GM04503 (cell line): ENCODE results near the gene FLNB.

Source experiments
- DNase-seq: peaks from one replicate; pipeline ENCODE4 v3.0.0-alpha.2; 2012; ENCODE audit warnings: low read depth

The FLNB gene

DNA sequence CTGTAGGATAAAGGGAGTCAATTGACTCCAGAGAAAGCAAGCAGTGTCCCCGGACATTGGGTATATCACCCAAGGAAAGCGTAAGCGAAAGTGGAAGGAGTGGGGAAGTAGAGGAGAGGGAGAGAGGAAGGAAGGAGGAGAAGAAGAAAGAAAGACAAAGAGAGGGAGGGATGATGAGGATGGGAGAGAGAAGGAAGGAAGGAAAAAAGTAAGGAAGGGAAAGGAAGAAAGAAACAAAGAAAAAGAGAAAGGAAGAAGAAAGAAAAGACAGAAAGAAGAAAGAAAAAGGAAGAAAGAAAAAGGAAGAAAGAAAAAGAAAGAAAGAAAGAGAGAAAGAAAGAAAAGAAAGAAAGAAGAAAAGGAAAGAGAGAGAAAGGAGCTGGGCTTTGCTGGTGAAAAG is 201.7 kb downstream of the FLNB start:
- no peak for DNase-seq

DNA sequence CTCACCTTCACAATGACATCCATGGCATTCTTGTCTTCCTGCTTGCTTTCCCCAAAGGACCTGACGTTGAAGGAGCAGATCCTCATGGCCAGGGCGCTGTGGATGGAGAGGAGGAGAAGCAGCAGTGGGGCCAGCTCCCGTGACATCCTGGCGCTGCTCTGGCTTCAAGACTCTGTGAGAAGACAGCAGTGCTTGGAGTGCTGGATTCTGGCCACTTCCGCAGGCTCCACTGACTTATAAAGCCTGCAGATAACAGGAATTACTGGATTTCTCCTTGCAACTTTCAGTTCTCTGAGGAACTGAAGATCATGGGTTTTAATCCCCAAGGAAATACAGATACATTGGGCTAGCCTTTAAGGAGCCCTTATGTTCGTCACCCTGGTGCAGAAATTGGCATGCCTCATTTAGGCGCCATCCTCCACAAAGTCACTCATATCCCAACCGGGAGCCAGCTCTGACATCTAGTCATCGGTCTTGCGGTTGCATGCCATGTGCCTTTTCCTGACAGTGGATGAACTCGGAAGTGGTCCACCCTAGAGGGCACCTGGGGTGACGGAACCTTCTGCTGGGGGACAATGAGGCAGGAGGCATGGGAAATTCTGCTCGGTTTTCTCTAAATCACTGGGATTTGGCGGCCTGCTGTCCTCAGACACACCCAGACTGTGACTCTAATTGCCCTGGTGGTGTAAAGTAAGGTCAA is 202.7 kb downstream of the FLNB start, which contains the start of gene DNASE1L3:
DNASE1L3 (minus strand) TSS at position 212 of the 700 bp plus-strand sequence; CDS start at position 146, 66 bp downstream.
- DNase-seq: no peak

DNA sequence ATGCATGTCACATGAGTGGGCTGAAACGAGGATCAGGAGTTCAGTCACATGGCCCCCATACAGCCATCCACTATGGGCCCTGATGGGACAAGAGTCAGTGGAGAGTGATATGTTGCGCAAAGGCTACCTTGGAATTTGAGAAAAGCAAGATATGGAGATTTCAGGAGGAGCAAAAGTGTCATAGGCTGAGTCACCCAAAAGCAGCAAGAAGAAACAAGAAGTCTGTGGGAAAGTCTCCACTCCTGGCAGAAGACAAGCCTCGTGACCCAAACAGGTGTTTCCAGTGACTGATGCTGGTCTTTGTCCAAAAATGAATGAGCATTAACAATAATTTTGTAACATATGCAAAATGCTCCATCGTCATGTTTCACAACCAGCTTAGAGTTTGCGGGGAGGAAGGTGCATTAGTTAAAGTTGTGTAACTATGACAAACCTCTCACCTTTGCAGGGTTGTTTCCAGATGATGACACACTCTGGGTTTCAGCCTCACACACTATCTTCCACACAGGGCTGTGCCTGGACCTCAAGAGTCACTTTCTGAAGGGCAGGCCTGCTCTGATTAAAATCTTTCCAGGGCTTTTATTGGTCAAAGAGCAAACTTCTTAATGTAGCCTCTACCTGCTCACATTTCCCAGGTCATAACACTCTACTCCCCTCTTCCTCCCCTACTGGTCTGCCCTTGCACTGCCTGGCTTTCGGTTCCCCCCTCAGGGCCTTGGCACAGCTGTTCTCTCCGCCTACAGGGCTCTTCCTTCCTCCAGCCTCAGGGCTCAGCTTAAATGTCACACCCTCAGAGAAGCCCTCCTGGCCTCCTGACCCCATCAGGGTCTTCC is 206.5 kb downstream of the FLNB start:
- DNase-seq: peak; percentile 21

DNA sequence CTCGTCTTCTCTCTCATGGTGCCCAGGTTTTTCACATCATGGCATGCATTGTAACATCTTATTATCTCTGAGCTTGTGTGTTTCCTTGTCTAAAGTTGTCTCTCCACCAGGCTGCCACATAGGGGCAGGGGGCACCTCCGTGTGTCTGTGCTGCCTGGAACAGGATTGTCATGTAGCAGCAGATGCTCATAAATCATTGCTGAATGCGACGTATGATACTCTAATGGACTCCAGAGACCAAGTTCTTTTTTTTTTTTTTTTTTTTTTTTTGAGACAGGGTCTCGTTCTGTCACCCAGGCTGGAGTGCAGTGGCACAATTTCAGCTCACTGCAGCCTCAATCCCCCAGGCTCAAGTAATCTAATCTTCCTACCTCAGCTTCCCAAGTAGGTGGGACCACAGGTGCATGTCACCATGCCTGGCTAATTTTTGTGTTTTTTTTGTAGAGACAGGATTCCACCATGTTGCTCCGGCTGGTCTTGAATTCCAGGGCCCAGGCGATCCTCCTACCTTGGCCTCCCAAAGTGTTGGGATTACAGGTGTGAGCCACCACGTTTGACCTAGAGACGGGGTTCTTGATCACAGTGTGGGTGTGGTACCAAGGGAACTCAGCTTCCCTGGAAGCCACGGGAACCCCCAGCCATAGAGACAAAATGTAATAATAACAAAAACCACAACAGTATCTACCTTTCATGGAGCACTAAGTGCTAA is 207.2 kb downstream of the FLNB start:
- no peak for DNase-seq

DNA sequence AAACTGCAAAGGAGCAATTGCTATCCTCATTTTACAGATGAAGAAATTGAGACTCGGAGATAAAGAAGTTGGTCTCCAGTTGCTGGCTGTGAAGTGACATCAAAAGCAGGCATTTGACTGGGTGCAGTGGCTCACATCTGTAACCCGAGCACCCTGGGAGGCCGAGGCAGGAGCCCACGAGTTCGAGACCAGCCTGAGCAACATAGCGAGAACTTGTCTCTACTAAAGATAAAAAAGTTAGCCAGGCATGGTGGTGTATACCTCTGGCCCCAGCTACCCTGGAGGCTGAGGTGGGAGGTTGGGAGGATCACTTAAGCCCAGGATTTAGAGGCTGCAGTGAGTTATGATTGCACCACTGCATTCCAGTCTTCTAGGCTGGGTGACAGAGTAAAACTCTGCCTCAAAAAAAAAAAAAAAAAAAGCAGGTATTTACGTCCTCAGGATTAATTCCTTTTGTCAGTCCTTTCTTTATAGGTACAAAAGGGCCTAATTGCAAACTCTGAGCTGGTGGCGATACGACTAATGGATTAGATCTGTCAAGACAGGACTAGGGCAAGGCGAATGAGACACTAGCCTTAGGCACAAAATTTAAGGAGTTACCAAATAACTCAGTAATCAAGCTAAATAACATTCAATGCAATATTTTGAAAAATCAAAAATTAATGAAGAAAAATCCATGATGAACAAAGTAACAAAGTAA is 208.4 kb downstream of the FLNB start:
- DNase-seq: no peak

DNA sequence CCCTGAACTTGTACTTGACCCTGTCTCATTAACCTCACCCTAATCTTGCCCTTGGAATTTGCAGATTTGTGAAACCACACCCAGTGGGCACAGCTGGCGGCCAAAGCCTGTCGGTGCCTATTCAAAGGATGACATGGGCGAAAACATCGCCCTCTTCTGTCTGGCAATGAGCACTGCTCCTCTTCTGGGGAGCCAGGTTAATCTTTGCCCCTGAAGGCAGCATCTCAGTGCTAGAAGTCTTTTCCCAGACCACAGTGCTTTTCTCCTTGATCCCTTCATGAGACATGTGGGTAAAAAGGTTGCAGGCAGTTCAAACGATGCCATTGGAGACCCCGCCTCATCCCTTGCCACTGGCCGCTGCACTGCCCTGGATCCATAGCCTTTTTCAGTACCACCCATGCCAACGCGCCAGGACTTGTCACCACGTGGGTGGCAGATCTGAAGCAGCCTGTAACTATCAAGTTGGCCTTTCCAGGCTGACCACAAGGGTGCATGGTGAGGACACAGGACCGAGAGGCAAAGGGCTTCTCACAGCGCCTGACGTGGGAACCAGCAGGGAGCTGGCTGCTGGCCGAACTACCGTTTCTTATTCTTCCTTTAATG is 209.1 kb downstream of the FLNB start:
- DNase-seq: peak; percentile 37

DNA sequence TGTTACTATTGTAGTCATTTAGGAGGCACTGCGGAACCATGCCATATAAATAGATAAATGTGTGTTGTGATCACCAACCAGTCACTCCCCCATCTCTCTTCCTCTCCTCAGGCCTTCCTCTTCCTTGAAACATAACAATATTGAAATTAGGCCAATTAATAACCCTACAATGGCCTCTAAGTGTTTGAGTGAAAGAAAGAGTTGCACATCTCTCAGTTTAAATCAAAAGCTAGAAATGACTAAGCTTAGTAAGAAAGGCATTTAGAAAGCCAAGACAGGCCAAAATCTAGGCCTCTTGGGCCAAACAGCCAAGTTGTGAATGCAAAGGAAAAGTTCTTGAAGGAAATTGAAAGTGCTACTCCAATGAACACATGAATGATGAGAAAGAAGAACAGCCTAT is 210.7 kb downstream of the FLNB start:
- DNase-seq: no peak
